Upper lobe of left lung (tissue), 4 donors: ENCODE results near the gene KRT2.

Experiments used
- EP300 ChIP-seq, 4 donors: sonication (generic); formaldehyde crosslinking; IDR thresholded peaks; one replicate each; pipeline ENCODE4 v1.5.1; 2017; ENCODE audit warnings: antibody characterized with exemption in 4 of 4, control low read depth in 2 of 4
- TF ChIP-seq, protein P1 (sequence below), 6 experiments: fragments of 450-650 bp in 4 of 6; fragments of 200-600 bp in 2 of 6; sonication (generic) in 2 of 6; IDR thresholded peaks; one replicate each; pipeline ENCODE4 v1.5.1; 2016 to 2019; ENCODE audit warnings: antibody characterized with exemption in 6 of 6

DNA sequence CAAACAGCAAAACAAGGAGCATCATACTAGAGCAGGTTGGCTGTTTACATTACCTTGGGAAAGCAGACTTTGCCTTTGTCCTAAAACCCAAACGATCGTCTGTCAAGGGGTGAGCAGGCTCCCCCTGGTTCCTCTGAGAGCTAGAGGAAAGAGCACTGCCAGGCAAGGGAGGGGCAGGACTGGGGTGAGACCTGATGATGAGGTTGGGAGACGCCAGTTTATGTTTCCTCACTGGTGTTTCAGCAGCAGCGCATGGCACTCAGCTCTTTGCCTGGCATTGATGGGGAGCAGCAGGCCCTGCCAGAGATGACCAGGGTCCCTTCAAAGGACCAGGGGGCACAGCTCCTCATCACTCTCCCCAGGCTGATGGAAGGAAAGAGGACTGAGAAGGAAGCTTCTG, 7.9 kb upstream of the KRT2 start:
- TF ChIP-seq, protein P1, sequence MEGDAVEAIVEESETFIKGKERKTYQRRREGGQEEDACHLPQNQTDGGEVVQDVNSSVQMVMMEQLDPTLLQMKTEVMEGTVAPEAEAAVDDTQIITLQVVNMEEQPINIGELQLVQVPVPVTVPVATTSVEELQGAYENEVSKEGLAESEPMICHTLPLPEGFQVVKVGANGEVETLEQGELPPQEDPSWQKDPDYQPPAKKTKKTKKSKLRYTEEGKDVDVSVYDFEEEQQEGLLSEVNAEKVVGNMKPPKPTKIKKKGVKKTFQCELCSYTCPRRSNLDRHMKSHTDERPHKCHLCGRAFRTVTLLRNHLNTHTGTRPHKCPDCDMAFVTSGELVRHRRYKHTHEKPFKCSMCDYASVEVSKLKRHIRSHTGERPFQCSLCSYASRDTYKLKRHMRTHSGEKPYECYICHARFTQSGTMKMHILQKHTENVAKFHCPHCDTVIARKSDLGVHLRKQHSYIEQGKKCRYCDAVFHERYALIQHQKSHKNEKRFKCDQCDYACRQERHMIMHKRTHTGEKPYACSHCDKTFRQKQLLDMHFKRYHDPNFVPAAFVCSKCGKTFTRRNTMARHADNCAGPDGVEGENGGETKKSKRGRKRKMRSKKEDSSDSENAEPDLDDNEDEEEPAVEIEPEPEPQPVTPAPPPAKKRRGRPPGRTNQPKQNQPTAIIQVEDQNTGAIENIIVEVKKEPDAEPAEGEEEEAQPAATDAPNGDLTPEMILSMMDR (IDR thresholded peaks at IDR 0.05) = no peak
- no peak for TF ChIP-seq EP300 (IDR thresholded peaks at IDR 0.05)
